OCI-LY1 (cell line): ENCODE data around the gene BCR.

Experiments used
- H2AFZ ChIP-seq: fragments of 200-600 bp; sonication (generic), shearing (Covaris generic); 2 replicates; pipeline ENCODE4 v1.6.0; 2014; ENCODE audit warnings: antibody characterized with exemption, mild to moderate bottlenecking, low read length
- H3F3A ChIP-seq: fragments of 200-600 bp; sonication (generic), shearing (Covaris generic); 2 replicates; pipeline ENCODE4 v1.6.0; 2014; ENCODE audit warnings: mild to moderate bottlenecking, antibody characterized with exemption, low read length, moderate library complexity; ENCODE audit not compliant: insufficient read depth
- H3K27ac ChIP-seq: fragments of 200-600 bp; sonication (generic); 2 replicates; pipeline ENCODE4 v1.5.1; 2014; ENCODE audit warnings: low read length, mixed run types, mild to moderate bottlenecking, low read depth; ENCODE audit not compliant: poor library complexity, severe bottlenecking
- H3K27me3 ChIP-seq: fragments of 200-600 bp; sonication (generic); 2 replicates; pipeline ENCODE4 v1.6.0; 2014; ENCODE audit warnings: antibody characterized with exemption, mild to moderate bottlenecking, low read length, moderate library complexity; ENCODE audit not compliant: insufficient read depth
- H3K36me3 ChIP-seq: fragments of 200-600 bp; sonication (generic); 2 replicates; pipeline ENCODE4 v1.6.1; 2014; ENCODE audit warnings: mild to moderate bottlenecking, antibody characterized with exemption, low read length, moderate library complexity, mixed read lengths; ENCODE audit not compliant: insufficient read depth
- H3K4me1 ChIP-seq: fragments of 200-600 bp; sonication (generic); 2 replicates; pipeline ENCODE4 v1.5.1; 2014; ENCODE audit warnings: mild to moderate bottlenecking, low read length, moderate library complexity; ENCODE audit not compliant: insufficient read depth, severe bottlenecking
- H3K4me2 ChIP-seq: fragments of 200-600 bp; sonication (generic), shearing (Covaris generic); 2 replicates; pipeline ENCODE4 v1.6.1; 2014; ENCODE audit warnings: low read length
- H3K4me3 ChIP-seq: fragments of 200-600 bp; sonication (generic); 2 replicates; pipeline ENCODE4 v1.5.1; 2014; ENCODE audit warnings: low read length, low read depth, mild to moderate bottlenecking, mixed read lengths; ENCODE audit not compliant: poor library complexity, severe bottlenecking
- H3K79me2 ChIP-seq: fragments of 200-600 bp; shearing (Covaris generic); 2 replicates; pipeline ENCODE4 v1.6.1; 2016; ENCODE audit warnings: mixed run types, low read length, mixed read lengths; ENCODE audit not compliant: insufficient read depth
- H3K9ac ChIP-seq: fragments of 200-600 bp; sonication (generic), shearing (Covaris generic); 2 replicates; pipeline ENCODE4 v1.6.1; 2014; ENCODE audit warnings: mild to moderate bottlenecking, low read length, mixed read lengths
- H3K9me2 ChIP-seq: fragments of 200-600 bp; sonication (generic), shearing (Covaris generic); 2 replicates; pipeline ENCODE4 v1.6.1; 2014; ENCODE audit warnings: low read depth, mild to moderate bottlenecking, low read length, mixed read lengths
- H3K9me3 ChIP-seq: fragments of 200-600 bp; shearing (Covaris generic); 2 replicates; pipeline ENCODE4 v1.6.1; 2014; ENCODE audit warnings: low read length, mixed read lengths
- H4K20me1 ChIP-seq: fragments of 200-600 bp; sonication (generic), shearing (Covaris generic); 2 replicates; pipeline ENCODE4 v1.6.0; 2016; ENCODE audit warnings: mild to moderate bottlenecking, low read length; ENCODE audit not compliant: insufficient read depth
- CTCF ChIP-seq: fragments of 200-600 bp; sonication (generic), shearing (Covaris generic); IDR thresholded peaks from 2 replicates; pipeline ENCODE4 v1.5.1; 2017; ENCODE audit warnings: mild to moderate bottlenecking, antibody characterized with exemption, low read length, moderate library complexity, mixed read lengths
- EZH2 ChIP-seq: fragments of 200-600 bp; sonication (generic), shearing (Covaris generic); IDR thresholded peaks from 2 replicates; pipeline ENCODE4 v1.8.0; 2017; ENCODE audit warnings: borderline replicate concordance, mixed run types, mild to moderate bottlenecking, antibody characterized with exemption, low read length, moderate library complexity, mixed read lengths

BCR gene

GRCh38 chr22:23158516-23159290 lies 21.6 kb upstream of the BCR start:
- no peak overlapping the region for H2AFZ ChIP-seq
- H3K4me2 ChIP-seq: no peak overlapping the region
- H3K4me1 ChIP-seq: peaks cover 20% of the 10 kb centered on the region
- no peaks in the 10 kb centered on the region for H3F3A ChIP-seq
- no peaks in the 10 kb centered on the region for H3K36me3 ChIP-seq
- H3K27ac ChIP-seq: no peak overlapping the region
- H3K27me3 ChIP-seq: no peaks in the 10 kb centered on the region
- no peaks in the 10 kb centered on the region for H3K9me3 ChIP-seq
- no peaks in the 10 kb centered on the region for H4K20me1 ChIP-seq
- H3K4me3 ChIP-seq: no peak overlapping the region
- no peaks in the 10 kb centered on the region for H3K9me2 ChIP-seq
- H3K79me2 ChIP-seq: no peaks in the 10 kb centered on the region
- TF ChIP-seq CTCF: no peak
- no peak for TF ChIP-seq EZH2
- H3K9ac ChIP-seq: no peak overlapping the region

GRCh38 chr22:23159291-23159630 lies 21.0 kb upstream of the BCR start:
- no peaks in the 10 kb centered on the region for H3K9me3 ChIP-seq
- H3K4me2 ChIP-seq: no peak overlapping the region
- H2AFZ ChIP-seq: no peak overlapping the region
- H3K27ac ChIP-seq: no peak overlapping the region
- TF ChIP-seq EZH2 (no peak), CTCF (no peak)
- no peaks in the 10 kb centered on the region for H4K20me1 ChIP-seq
- no peak overlapping the region for H3K9ac ChIP-seq
- no peaks in the 10 kb centered on the region for H3K9me2 ChIP-seq
- no peak overlapping the region for H3K4me3 ChIP-seq
- no peaks in the 10 kb centered on the region for H3K79me2 ChIP-seq
- H3K27me3 ChIP-seq: no peaks in the 10 kb centered on the region
- no peaks in the 10 kb centered on the region for H3F3A ChIP-seq
- H3K36me3 ChIP-seq: no peaks in the 10 kb centered on the region
- H3K4me1 ChIP-seq: peaks cover 20% of the 10 kb centered on the region

GRCh38 chr22:23161029-23161428 lies 19.3 kb upstream of the BCR start:
- H3K4me3 ChIP-seq: no peak overlapping the region
- no peaks in the 10 kb centered on the region for H3K9me2 ChIP-seq
- H3K27ac ChIP-seq: no peak overlapping the region
- no peaks in the 10 kb centered on the region for H3F3A ChIP-seq
- no peaks in the 10 kb centered on the region for H3K36me3 ChIP-seq
- H3K4me1 ChIP-seq: peaks cover 18% of the 10 kb centered on the region
- no peaks in the 10 kb centered on the region for H3K79me2 ChIP-seq
- no peak overlapping the region for H3K9ac ChIP-seq
- no peaks in the 10 kb centered on the region for H3K27me3 ChIP-seq
- no peaks in the 10 kb centered on the region for H3K9me3 ChIP-seq
- H2AFZ ChIP-seq: no peak overlapping the region
- TF ChIP-seq EZH2 (no peak), CTCF (no peak)
- no peak overlapping the region for H3K4me2 ChIP-seq
- H4K20me1 ChIP-seq: no peaks in the 10 kb centered on the region
